Effector memory CD4-positive, alpha-beta T cell (primary cell): ENCODE results near the gene MXD1.
"Not testable (repeated sequence)": the region's sequence is repeated elsewhere in the genome, so short reads cannot be mapped to it uniquely, and the experiment has no call there.

Experiments used
- DNase-seq, 3 donors: peaks; one replicate each; pipeline ENCODE4 v3.0.0-alpha.2; 2020
- H3K27ac ChIP-seq: 2 replicates; pipeline ENCODE4 v1.7.0; 2013; ENCODE audit warnings: mild to moderate bottlenecking, low read length, moderate library complexity; ENCODE audit not compliant: insufficient read depth, poor library complexity, severe bottlenecking
- H3K27me3 ChIP-seq: replicated peaks from 2 replicates; pipeline ENCODE4 v1.7.0; 2013; ENCODE audit warnings: mild to moderate bottlenecking, low read length; ENCODE audit not compliant: insufficient read depth, control insufficient read depth, poor library complexity, severe bottlenecking
- H3K36me3 ChIP-seq: 2 replicates; pipeline ENCODE4 v1.7.0; 2013; ENCODE audit warnings: mild to moderate bottlenecking, low read length, moderate library complexity; ENCODE audit not compliant: control insufficient read depth, insufficient read depth
- H3K4me1 ChIP-seq: 2 replicates; pipeline ENCODE4 v1.7.0; 2013; ENCODE audit warnings: low read length, mild to moderate bottlenecking; ENCODE audit not compliant: control insufficient read depth, insufficient read depth, poor library complexity, severe bottlenecking
- H3K4me3 ChIP-seq: 2 replicates; pipeline ENCODE4 v1.7.0; 2013; ENCODE audit warnings: low read length, low read depth, mild to moderate bottlenecking; ENCODE audit not compliant: insufficient read depth, poor library complexity, severe bottlenecking
- H3K9me3 ChIP-seq: 2 replicates; pipeline ENCODE4 v1.7.0; 2013; ENCODE audit warnings: mild to moderate bottlenecking, low read length, moderate library complexity; ENCODE audit not compliant: control insufficient read depth
- total RNA-seq, 3 donors: gene quantifications; one replicate each; lab custom pipeline; 2026; lab: John Stamatoyannopoulos, UW

The MXD1 gene
- total RNA-seq: 55.6 to 99.9 (median 59.7) reads per million in 3 donors

GRCh38 chr2:69914950-69915945, at the start of gene MXD1:
Gene MXD1, plus strand, starts transcription at chr2:69915109. Its CDS starts 222 bp downstream, at chr2:69915331.
- Histone ChIP-seq H3K27ac (peak within 1 kb of the TSS; percentile 94), H3K4me1 (peaks cover 14% of the 10 kb centered on the region), H3K36me3 (peaks cover 14% of the 10 kb centered on the region), H3K27me3 (no peaks in the 10 kb centered on the region), H3K9me3 (no peaks in the 10 kb centered on the region), H3K4me3 (peak within 1 kb of the TSS; percentile 98)
- DNase-seq: no peak

- Histone ChIP-seq H3K36me3 (no peaks in the 10 kb centered on the region), H3K27ac (no peak overlapping the region), H3K4me1 (no peaks in the 10 kb centered on the region), H3K4me3 (no peak overlapping the region), H3K9me3 (no peaks in the 10 kb centered on the region), H3K27me3 (no peaks in the 10 kb centered on the region)
- no peak for DNase-seq
Observed at GRCh38 chr2:69888451-69888850, 26.5 kb upstream of the MXD1 start.

DNA sequence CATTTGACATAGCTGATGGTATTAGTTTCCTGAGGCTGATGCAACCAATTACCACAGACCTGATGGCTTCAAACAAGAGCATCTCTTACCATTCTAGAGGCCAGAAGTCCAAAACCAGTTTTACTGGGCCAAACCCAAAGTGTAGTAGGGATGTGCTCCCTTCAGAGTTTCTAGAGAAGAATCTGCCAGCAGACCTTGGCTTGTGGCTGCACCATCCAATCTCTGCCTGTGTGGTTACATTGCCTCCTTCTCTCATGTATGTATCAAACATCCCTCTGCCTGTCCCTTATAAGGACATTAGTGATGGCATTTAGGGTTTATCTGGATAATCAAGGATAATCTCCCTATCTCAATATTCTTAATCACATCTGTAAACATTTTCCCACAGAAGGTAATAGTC, 25.6 kb upstream of the MXD1 start:
- DNase-seq: no peak
- H3K27ac ChIP-seq: no peak overlapping the region
- H3K36me3 ChIP-seq: no peaks in the 10 kb centered on the region
- no peaks in the 10 kb centered on the region for H3K9me3 ChIP-seq
- H3K4me3 ChIP-seq: no peak overlapping the region
- peaks cover under 1% of the 10 kb centered on the region for H3K4me1 ChIP-seq
- no peaks in the 10 kb centered on the region for H3K27me3 ChIP-seq

GRCh38 chr2:69890881-69891280, 24.0 kb upstream of the MXD1 start:
- Histone ChIP-seq H3K9me3 (no peaks in the 10 kb centered on the region), H3K4me1 (peaks cover 10% of the 10 kb centered on the region), H3K27me3 (no peaks in the 10 kb centered on the region), H3K36me3 (peaks cover under 1% of the 10 kb centered on the region), H3K27ac (no peak overlapping the region), H3K4me3 (no peak overlapping the region)
- DNase-seq: no peak

DNA sequence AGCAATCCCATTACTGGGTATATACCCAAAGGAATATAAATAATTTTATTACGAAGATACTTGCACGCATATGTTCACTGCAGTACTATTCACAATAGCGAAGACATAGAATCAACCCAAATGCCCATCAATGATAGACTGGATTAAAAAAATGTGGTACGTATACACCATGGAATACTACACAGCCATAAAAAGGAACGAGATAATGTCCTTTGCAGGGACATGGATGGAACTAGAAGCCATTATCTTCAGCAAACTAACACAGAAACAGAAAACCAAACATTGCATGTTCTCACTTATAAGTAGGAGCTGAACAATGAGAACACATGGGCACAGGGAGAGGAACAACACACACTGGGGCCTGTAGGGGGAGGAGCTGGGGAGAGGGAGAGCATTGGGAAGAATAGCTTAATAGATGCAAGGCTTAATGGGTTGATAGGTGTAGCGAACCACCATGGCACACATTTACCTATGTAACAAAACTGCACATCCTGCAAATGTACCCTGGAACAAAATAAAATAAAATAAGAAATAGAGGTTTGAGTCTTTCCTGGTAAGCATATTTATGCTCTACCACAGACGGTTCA, 22.0 kb upstream of the MXD1 start:
- not testable (repeated sequence) for H3K4me1 ChIP-seq, H3K9me3 ChIP-seq, H3K27me3 ChIP-seq, H3K27ac ChIP-seq, DNase-seq
- H3K36me3 ChIP-seq: peaks cover 20% of the 10 kb centered on the region
- peak overlapping the region; percentile 97 for H3K4me3 ChIP-seq

DNA sequence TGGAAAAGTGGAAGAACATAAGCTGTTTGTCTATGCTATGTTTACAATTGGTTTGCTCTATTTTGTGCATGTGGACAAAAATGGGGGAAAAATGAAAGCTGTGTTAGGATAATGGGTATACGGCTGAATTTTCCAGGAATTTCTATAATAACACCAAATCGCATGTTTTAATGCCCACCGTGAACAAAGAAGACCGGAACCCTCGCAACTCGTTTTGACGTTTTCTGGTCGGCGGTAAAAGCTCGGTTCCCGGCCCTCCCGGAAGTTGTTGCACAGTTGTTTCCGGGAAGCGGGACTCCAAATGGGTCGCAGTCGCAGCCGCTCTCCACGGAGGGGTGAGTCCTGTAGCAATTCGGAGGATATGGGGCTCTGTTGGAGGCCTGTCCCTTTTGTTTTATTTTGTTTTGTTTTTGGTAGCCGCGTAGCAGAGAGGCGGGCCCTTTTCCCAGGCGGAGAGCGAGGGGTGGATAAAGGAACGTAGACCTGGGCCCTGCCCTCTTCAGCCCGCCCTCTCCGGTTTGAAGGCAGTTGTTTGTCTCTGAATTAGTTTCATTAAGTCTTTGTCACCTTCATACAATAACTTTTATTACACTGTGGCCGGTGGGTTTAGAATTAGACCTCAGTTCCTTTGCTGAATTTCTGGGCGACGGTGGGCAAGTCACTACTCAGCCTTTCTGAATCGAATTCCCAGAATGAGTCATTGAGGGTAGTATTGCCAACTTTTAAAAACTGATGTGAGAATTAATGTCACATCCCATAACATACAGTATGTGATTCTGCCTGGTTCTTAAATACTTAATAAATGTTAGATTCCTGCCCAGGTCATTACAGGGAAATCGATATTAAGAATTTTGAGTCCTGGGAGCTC, 21.0 kb upstream of the MXD1 start, which contains the start of gene SNRNP27:
Gene SNRNP27 (plus strand): TSS at position 273 of the 868 bp plus-strand sequence. CDS start 29 bp downstream, at position 302.
- Histone ChIP-seq H3K4me3 (peak within 1 kb of the TSS; percentile 97), H3K4me1 (peaks cover 10% of the 10 kb centered on the region), H3K27me3 (no peaks in the 10 kb centered on the region), H3K27ac (peak within 1 kb of the TSS; percentile 73), H3K9me3 (no peaks in the 10 kb centered on the region), H3K36me3 (peaks cover 27% of the 10 kb centered on the region)
- DNase-seq: peak; percentile 47 to 66 (median 57)

- DNase-seq: not testable (repeated sequence)
- H3K27ac ChIP-seq: peak overlapping the region; percentile 73
Observed at GRCh38 chr2:69894737-69895136, 20.2 kb upstream of the MXD1 start.

GRCh38 chr2:69902213-69902922, 12.5 kb upstream of the MXD1 start:
- H3K4me3 ChIP-seq: peak overlapping the region; percentile 41
- H3K27ac ChIP-seq: peak overlapping the region; percentile 42
- H3K36me3 ChIP-seq: peaks cover 44% of the 10 kb centered on the region
- peaks cover 8% of the 10 kb centered on the region for H3K4me1 ChIP-seq
- H3K9me3 ChIP-seq: no peaks in the 10 kb centered on the region
- no peaks in the 10 kb centered on the region for H3K27me3 ChIP-seq
- DNase-seq: no peak

More at GRCh38 chr2:69894737-69895136, 20.2 kb upstream of the MXD1 start:
- H3K36me3 ChIP-seq: peaks cover 30% of the 10 kb centered on the region
- H3K27me3 ChIP-seq, H3K9me3 ChIP-seq, H3K4me1 ChIP-seq: not testable (repeated sequence)
- H3K4me3 ChIP-seq: peak overlapping the region; percentile 97

DNA sequence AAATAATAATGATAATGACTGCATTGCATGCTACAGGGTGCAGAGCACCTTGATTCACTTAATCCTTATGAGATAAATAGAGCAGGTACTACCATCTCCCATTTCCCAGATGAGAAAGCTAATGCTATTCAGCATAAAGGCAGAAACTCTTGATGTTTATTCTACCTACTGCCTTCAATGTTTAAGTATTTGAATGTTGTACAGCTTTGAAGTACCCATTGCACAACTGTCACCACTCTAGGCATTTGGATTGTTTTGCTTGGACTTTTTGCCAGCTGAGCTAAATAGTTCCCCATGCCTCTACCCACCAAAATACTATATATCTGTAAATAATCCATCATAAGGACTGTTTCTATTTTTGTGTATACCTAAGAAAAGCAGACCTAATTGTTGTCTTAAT, 7.7 kb upstream of the MXD1 start:
- Histone ChIP-seq H3K27me3 (no peaks in the 10 kb centered on the region), H3K27ac (no peak overlapping the region), H3K4me1 (peaks cover 7% of the 10 kb centered on the region), H3K9me3 (no peaks in the 10 kb centered on the region), H3K4me3 (no peak overlapping the region), H3K36me3 (peaks cover 26% of the 10 kb centered on the region)
- DNase-seq: no peak
